Glomerular endothelial cell (primary cell): Measurements from ENCODE around the gene RBMS3. TPM values are rescaled to one million over a fixed set of nuclear protein-coding genes. Genes with fewer than 3 reads are reported as not detected.
"Not testable (repeated sequence)": the region's sequence is repeated elsewhere in the genome, so short reads cannot be mapped to it uniquely, and the experiment has no call there.

Source experiments
- DNase-seq: peaks from one replicate; pipeline ENCODE4 v3.0.0-alpha.2; 2011; ENCODE audit warnings: low read depth, low spot score; ENCODE audit errors: extremely low read depth
- total RNA-seq: library from RNA; depleted of rRNA; stranded (reverse); fragments of >200 nt; gene quantifications from 2 replicates; pipeline ENCODE4 v1.2.3, GENCODE V29; 2015

Gene RBMS3
- total RNA-seq, 1 donor from 2014 or later = 36.8 TPM

GRCh38 chr3:30042274-30042859 is 761.5 kb downstream of the RBMS3 start:
- DNase-seq = peak; percentile 82

- DNase-seq = no peak
Measured at GRCh38 chr3:30042916-30043555, 762.2 kb downstream of the RBMS3 start.

GRCh38 chr3:30044515-30044914 is 763.6 kb downstream of the RBMS3 start:
- no peak for DNase-seq

- no peak for DNase-seq
Measured at GRCh38 chr3:30048431-30048830, 767.6 kb downstream of the RBMS3 start.

GRCh38 chr3:30050116-30050515 is 769.2 kb downstream of the RBMS3 start:
- not testable (repeated sequence) for DNase-seq

GRCh38 chr3:30059240-30059639 is 778.4 kb downstream of the RBMS3 start:
- no peak for DNase-seq
